ENCODE data around the gene HERC2. TPM values are rescaled to one million over a fixed set of nuclear protein-coding genes. Genes with fewer than 3 reads are reported as not detected.
"Not testable (repeated sequence)": the region's sequence is repeated elsewhere in the genome, so short reads cannot be mapped to it uniquely, and the experiment has no call there.

The HERC2 gene
- polyA plus RNA-seq, 2 donors, result 19.4 to 28.2 TPM

GRCh38 chr15:28215521-28215920 is 106.5 kb downstream of the HERC2 start:
- H3K36me3 ChIP-seq (ENCODE audit: control insufficient read depth in 2 of 2, insufficient read depth in 2 of 2, low read length in 1 of 2), result peaks cover 15 to 26% of the 10 kb centered on the region in 2 donors
- H3K9me3 ChIP-seq (ENCODE audit: control insufficient read depth in 2 of 2, insufficient read depth in 1 of 2, low read depth in 1 of 2, low read length in 1 of 2); H3K27me3 ChIP-seq (ENCODE audit: control insufficient read depth in 1 of 2, insufficient read depth in 2 of 2, low read length in 2 of 2); H3K4me3 ChIP-seq (ENCODE audit: low read depth in 1 of 2, low read length in 2 of 2); H3K4me1 ChIP-seq (ENCODE audit: control insufficient read depth in 2 of 2, insufficient read depth in 2 of 2, low read length in 1 of 2); H3K27ac ChIP-seq (ENCODE audit: low read depth in 2 of 2, low read length in 1 of 2): not testable (repeated sequence)
- 92 to 93% methylated on average over 14 of the region's 14 CpGs for WGBS, 2 donors

- WGBS, 2 donors, result 96% methylated on average over 39 of the region's 39 CpGs
- H3K27ac ChIP-seq (ENCODE audit: low read depth in 2 of 2, low read length in 1 of 2); H3K4me3 ChIP-seq (ENCODE audit: low read depth in 1 of 2, low read length in 2 of 2); H3K9me3 ChIP-seq (ENCODE audit: control insufficient read depth in 2 of 2, insufficient read depth in 1 of 2, low read depth in 1 of 2, low read length in 1 of 2); H3K4me1 ChIP-seq (ENCODE audit: control insufficient read depth in 2 of 2, insufficient read depth in 2 of 2, low read length in 1 of 2); H3K27me3 ChIP-seq (ENCODE audit: control insufficient read depth in 1 of 2, insufficient read depth in 2 of 2, low read length in 2 of 2): not testable (repeated sequence)
- H3K36me3 ChIP-seq (ENCODE audit: control insufficient read depth in 2 of 2, insufficient read depth in 2 of 2, low read length in 1 of 2), result peaks cover 6 to 15% of the 10 kb centered on the region in 2 donors
Observed at GRCh38 chr15:28214006-28214790, 107.8 kb downstream of the HERC2 start.

- H3K9me3 ChIP-seq (ENCODE audit: control insufficient read depth in 2 of 2, insufficient read depth in 1 of 2, low read depth in 1 of 2, low read length in 1 of 2); H3K4me1 ChIP-seq (ENCODE audit: control insufficient read depth in 2 of 2, insufficient read depth in 2 of 2, low read length in 1 of 2); H3K27me3 ChIP-seq (ENCODE audit: control insufficient read depth in 1 of 2, insufficient read depth in 2 of 2, low read length in 2 of 2); H3K4me3 ChIP-seq (ENCODE audit: low read depth in 1 of 2, low read length in 2 of 2); H3K27ac ChIP-seq (ENCODE audit: low read depth in 2 of 2, low read length in 1 of 2): not testable (repeated sequence)
- WGBS, 2 donors, result 94% methylated on average over 5 of the region's 8 CpGs
- peaks cover 4 to 15% of the 10 kb centered on the region in 2 donors for H3K36me3 ChIP-seq (ENCODE audit: control insufficient read depth in 2 of 2, insufficient read depth in 2 of 2, low read length in 1 of 2)
Observed at GRCh38 chr15:28213393-28213792, 108.6 kb downstream of the HERC2 start.

- no peak overlapping the region for H3K27ac ChIP-seq (ENCODE audit: low read depth in 2 of 2, low read length in 1 of 2)
Observed at GRCh38 chr15:28208583-28208982, 113.4 kb downstream of the HERC2 start.

GRCh38 chr15:28205640-28206039 is 116.3 kb downstream of the HERC2 start:
- not testable (repeated sequence) for H3K4me3 ChIP-seq (ENCODE audit: low read depth in 1 of 2, low read length in 2 of 2); H3K4me1 ChIP-seq (ENCODE audit: control insufficient read depth in 2 of 2, insufficient read depth in 2 of 2, low read length in 1 of 2); H3K27me3 ChIP-seq (ENCODE audit: control insufficient read depth in 1 of 2, insufficient read depth in 2 of 2, low read length in 2 of 2); H3K9me3 ChIP-seq (ENCODE audit: control insufficient read depth in 2 of 2, insufficient read depth in 1 of 2, low read depth in 1 of 2, low read length in 1 of 2); H3K27ac ChIP-seq (ENCODE audit: low read depth in 2 of 2, low read length in 1 of 2); H3K36me3 ChIP-seq (ENCODE audit: control insufficient read depth in 2 of 2, insufficient read depth in 2 of 2, low read length in 1 of 2)
- 79% methylated on average over 2 of the region's 10 CpGs; no CpG with 5 or more reads in 1 of the 2 donors for WGBS, 2 donors

More at GRCh38 chr15:28208583-28208982, 113.4 kb downstream of the HERC2 start:
- Histone ChIP-seq H3K27me3 (ENCODE audit: control insufficient read depth in 1 of 2, insufficient read depth in 2 of 2, low read length in 2 of 2) (no peaks in the 10 kb centered on the region), H3K9me3 (ENCODE audit: control insufficient read depth in 2 of 2, insufficient read depth in 1 of 2, low read depth in 1 of 2, low read length in 1 of 2) (no peaks in the 10 kb centered on the region), H3K36me3 (ENCODE audit: control insufficient read depth in 2 of 2, insufficient read depth in 2 of 2, low read length in 1 of 2) (peaks cover 0 to 3% of the 10 kb centered on the region in 2 donors), H3K4me1 (ENCODE audit: control insufficient read depth in 2 of 2, insufficient read depth in 2 of 2, low read length in 1 of 2) (no peaks in the 10 kb centered on the region), H3K4me3 (ENCODE audit: low read depth in 1 of 2, low read length in 2 of 2) (no peak overlapping the region)
- WGBS, 2 donors, result 96% methylated on average over 6 of the region's 6 CpGs

- not testable (repeated sequence) for H3K27ac ChIP-seq (ENCODE audit: low read depth in 2 of 2, low read length in 1 of 2); H3K4me3 ChIP-seq (ENCODE audit: low read depth in 1 of 2, low read length in 2 of 2); H3K9me3 ChIP-seq (ENCODE audit: control insufficient read depth in 2 of 2, insufficient read depth in 1 of 2, low read depth in 1 of 2, low read length in 1 of 2); H3K36me3 ChIP-seq (ENCODE audit: control insufficient read depth in 2 of 2, insufficient read depth in 2 of 2, low read length in 1 of 2); H3K27me3 ChIP-seq (ENCODE audit: control insufficient read depth in 1 of 2, insufficient read depth in 2 of 2, low read length in 2 of 2); H3K4me1 ChIP-seq (ENCODE audit: control insufficient read depth in 2 of 2, insufficient read depth in 2 of 2, low read length in 1 of 2)
- 76 to 81% methylated on average over 12 to 16 of the region's 18 CpGs for WGBS, 2 donors
Observed at GRCh38 chr15:28203055-28203828, 118.7 kb downstream of the HERC2 start.

GRCh38 chr15:28202124-28202523 is 119.9 kb downstream of the HERC2 start:
- not testable (repeated sequence) for H3K27me3 ChIP-seq (ENCODE audit: control insufficient read depth in 1 of 2, insufficient read depth in 2 of 2, low read length in 2 of 2); H3K9me3 ChIP-seq (ENCODE audit: control insufficient read depth in 2 of 2, insufficient read depth in 1 of 2, low read depth in 1 of 2, low read length in 1 of 2); H3K4me3 ChIP-seq (ENCODE audit: low read depth in 1 of 2, low read length in 2 of 2); H3K4me1 ChIP-seq (ENCODE audit: control insufficient read depth in 2 of 2, insufficient read depth in 2 of 2, low read length in 1 of 2); H3K36me3 ChIP-seq (ENCODE audit: control insufficient read depth in 2 of 2, insufficient read depth in 2 of 2, low read length in 1 of 2); H3K27ac ChIP-seq (ENCODE audit: low read depth in 2 of 2, low read length in 1 of 2)
- WGBS, 2 donors, result 90 to 94% methylated on average over 5 to 8 of the region's 23 CpGs

- not testable (repeated sequence) for H3K4me3 ChIP-seq (ENCODE audit: low read depth in 1 of 2, low read length in 2 of 2); H3K27me3 ChIP-seq (ENCODE audit: control insufficient read depth in 1 of 2, insufficient read depth in 2 of 2, low read length in 2 of 2); H3K9me3 ChIP-seq (ENCODE audit: control insufficient read depth in 2 of 2, insufficient read depth in 1 of 2, low read depth in 1 of 2, low read length in 1 of 2); H3K36me3 ChIP-seq (ENCODE audit: control insufficient read depth in 2 of 2, insufficient read depth in 2 of 2, low read length in 1 of 2); H3K4me1 ChIP-seq (ENCODE audit: control insufficient read depth in 2 of 2, insufficient read depth in 2 of 2, low read length in 1 of 2)
- peak overlapping the region in 1 of 2 donors; percentile 4 for H3K27ac ChIP-seq (ENCODE audit: low read depth in 2 of 2, low read length in 1 of 2)
- 88 to 97% methylated on average over 2 of the region's 2 CpGs for WGBS, 2 donors
Observed at GRCh38 chr15:28198215-28198614, 123.8 kb downstream of the HERC2 start.

- H3K36me3 ChIP-seq (ENCODE audit: control insufficient read depth in 2 of 2, insufficient read depth in 2 of 2, low read length in 1 of 2); H3K9me3 ChIP-seq (ENCODE audit: control insufficient read depth in 2 of 2, insufficient read depth in 1 of 2, low read depth in 1 of 2, low read length in 1 of 2); H3K4me1 ChIP-seq (ENCODE audit: control insufficient read depth in 2 of 2, insufficient read depth in 2 of 2, low read length in 1 of 2); H3K27me3 ChIP-seq (ENCODE audit: control insufficient read depth in 1 of 2, insufficient read depth in 2 of 2, low read length in 2 of 2); H3K4me3 ChIP-seq (ENCODE audit: low read depth in 1 of 2, low read length in 2 of 2): not testable (repeated sequence)
- 73 to 84% methylated on average over 3 of the region's 4 CpGs for WGBS, 2 donors
- H3K27ac ChIP-seq (ENCODE audit: low read depth in 2 of 2, low read length in 1 of 2), result peak overlapping the region; percentile 4 to 31
Observed at GRCh38 chr15:28197694-28198093, 124.3 kb downstream of the HERC2 start.

GRCh38 chr15:28196581-28196980 is 125.4 kb downstream of the HERC2 start:
- not testable (repeated sequence) for H3K4me3 ChIP-seq (ENCODE audit: low read depth in 1 of 2, low read length in 2 of 2); H3K9me3 ChIP-seq (ENCODE audit: control insufficient read depth in 2 of 2, insufficient read depth in 1 of 2, low read depth in 1 of 2, low read length in 1 of 2); H3K4me1 ChIP-seq (ENCODE audit: control insufficient read depth in 2 of 2, insufficient read depth in 2 of 2, low read length in 1 of 2); H3K27me3 ChIP-seq (ENCODE audit: control insufficient read depth in 1 of 2, insufficient read depth in 2 of 2, low read length in 2 of 2); H3K27ac ChIP-seq (ENCODE audit: low read depth in 2 of 2, low read length in 1 of 2); H3K36me3 ChIP-seq (ENCODE audit: control insufficient read depth in 2 of 2, insufficient read depth in 2 of 2, low read length in 1 of 2)
- 91 to 92% methylated on average over 5 of the region's 5 CpGs for WGBS, 2 donors
